Endothelial cell of umbilical vein (primary cell): Measurements from ENCODE around the gene FXYD3. TPM values are rescaled to one million over a fixed set of nuclear protein-coding genes. Genes with fewer than 3 reads are reported as not detected.

Experiments used
- BruUV-seq: library from RNA; stranded (reverse); fragments of 400-500 nt; replicated peaks from 2 replicates; lab custom pipeline; 2021; lab: Mats Ljungman, UMichigan
- CTCF ChIA-PET: fragments of 300-600, 350-600 bp; sonication (Branson Sonifier 250); formaldehyde crosslinking; loops from one replicate; lab custom pipeline; 2021; ENCODE audit warnings: antibody characterized with exemption, inconsistent platforms; lab: Charles Lee
- POLR2A ChIA-PET: fragments of 300-600, 350-600 bp; sonication (Branson Sonifier 250); formaldehyde crosslinking; loops from one replicate; lab custom pipeline; 2021; ENCODE audit warnings: antibody characterized with exemption, inconsistent platforms; lab: Charles Lee
- DNase-seq: peaks from one replicate; pipeline ENCODE4 v3.0.0-alpha.2; 2011; ENCODE audit warnings: low read depth, low spot score
- FAIRE-seq: peaks from 2 replicates; lab custom pipeline; 2011; peaks lifted over from hg19 to GRCh38; lab: Jason Lieb, UNC
- H2AFZ ChIP-seq: 2 replicates; pipeline ENCODE4 v1.6.0; 2012; ENCODE audit warnings: low read depth, low read length, control low read depth, inconsistent platforms
- H3K27ac ChIP-seq: 2 replicates; pipeline ENCODE4 v1.5.1; 2011; ENCODE audit warnings: low read depth, mild to moderate bottlenecking, control low read depth, low read length, moderate library complexity; ENCODE audit not compliant: insufficient read depth
- H3K27me3 ChIP-seq, 2 experiments: 2 replicates each; pipeline versions ENCODE4 v1.6.0 to v1.6.1; 2011; ENCODE audit warnings: low read length in 2 of 2, mixed read lengths in 1 of 2; ENCODE audit not compliant: control insufficient read depth in 2 of 2, insufficient read depth in 2 of 2
- H3K36me3 ChIP-seq, 2 experiments: 2 replicates in 1 of 2; 3 replicates in 1 of 2; pipeline ENCODE4 v1.5.1; 2011; ENCODE audit warnings: low read length in 2 of 2, mild to moderate bottlenecking in 1 of 2, moderate library complexity in 1 of 2; ENCODE audit not compliant: control insufficient read depth in 2 of 2, insufficient read depth in 2 of 2; ENCODE audit errors: extremely low read depth in 1 of 2
- H3K4me1 ChIP-seq: 3 replicates; pipeline ENCODE4 v1.5.1; 2011; ENCODE audit warnings: mild to moderate bottlenecking, low read length; ENCODE audit not compliant: control insufficient read depth, insufficient read depth; ENCODE audit errors: extremely low read depth
- H3K4me2 ChIP-seq: 2 replicates; pipeline ENCODE4 v1.6.1; 2011; ENCODE audit warnings: low read length, control low read depth, mixed read lengths; ENCODE audit not compliant: insufficient read depth
- H3K4me3 ChIP-seq, 3 experiments: fragments of 200-600 bp in 1 of 3; sonication (generic), shearing (Covaris generic) in 1 of 3; replicated peaks in 1 of 3; 2 replicates each; pipeline ENCODE4 v1.5.1; 2011 to 2016; ENCODE audit warnings: control low read depth in 3 of 3, low read length in 3 of 3, mild to moderate bottlenecking in 2 of 3, inconsistent platforms in 1 of 3, low read depth in 1 of 3, moderate library complexity in 1 of 3; ENCODE audit not compliant: insufficient read depth in 1 of 3
- H3K79me2 ChIP-seq: 2 replicates; pipeline ENCODE4 v1.6.0; 2012; ENCODE audit warnings: low read length, inconsistent platforms; ENCODE audit not compliant: control insufficient read depth, insufficient read depth
- H3K9ac ChIP-seq: replicated peaks from 2 replicates; pipeline ENCODE3; 2011; ENCODE audit warnings: low read length, control low read depth; ENCODE audit not compliant: insufficient read depth; ENCODE audit errors: extremely low read depth
- H3K9me1 ChIP-seq: replicated peaks from 3 replicates; pipeline ENCODE4 v1.6.0; 2011; ENCODE audit warnings: mild to moderate bottlenecking, low read length; ENCODE audit not compliant: control insufficient read depth, insufficient read depth; ENCODE audit errors: extremely low read depth
- H3K9me3 ChIP-seq: replicated peaks from 2 replicates; pipeline ENCODE4 v1.5.1; 2012; ENCODE audit warnings: low read length, inconsistent platforms; ENCODE audit not compliant: control insufficient read depth, insufficient read depth
- H4K20me1 ChIP-seq: replicated peaks from 2 replicates; pipeline ENCODE3; 2011; ENCODE audit warnings: mild to moderate bottlenecking, low read length; ENCODE audit not compliant: control insufficient read depth, insufficient read depth; ENCODE audit errors: extremely low read depth
- CTCF ChIP-seq, 2 donors: IDR thresholded peaks; 1 replicate in 1 of 2; 2 replicates in 1 of 2; pipeline ENCODE4 v1.5.1; 2011; ENCODE audit warnings: low read length in 2 of 2, mild to moderate bottlenecking in 2 of 2, moderate library complexity in 2 of 2, control low read depth in 1 of 2, inconsistent platforms in 1 of 2, low read depth in 1 of 2; ENCODE audit not compliant: insufficient read depth in 1 of 2; ENCODE audit errors: extremely low read depth in 1 of 2
- EZH2 ChIP-seq: IDR thresholded peaks from 2 replicates; pipeline ENCODE4 v1.6.1; 2012; ENCODE audit warnings: borderline replicate concordance, low read depth, mild to moderate bottlenecking, moderate library complexity, low read length, inconsistent platforms; ENCODE audit not compliant: severe bottlenecking
- FOS ChIP-seq: IDR thresholded peaks from 2 replicates; pipeline ENCODE4 v1.6.1; 2011; ENCODE audit warnings: mild to moderate bottlenecking, low read length, moderate library complexity, borderline replicate concordance; ENCODE audit not compliant: insufficient read depth
- GATA2 ChIP-seq: IDR thresholded peaks from 2 replicates; pipeline ENCODE4 v1.7.0; 2011; ENCODE audit warnings: low read depth, mild to moderate bottlenecking, moderate library complexity, mixed read lengths, low read length; ENCODE audit not compliant: insufficient read length, insufficient read depth
- JUN ChIP-seq: IDR thresholded peaks from 2 replicates; pipeline ENCODE4 v1.6.1; 2011; ENCODE audit warnings: borderline replicate concordance, low read depth; ENCODE audit not compliant: insufficient read length, insufficient read depth
- MAX ChIP-seq: IDR thresholded peaks from 2 replicates; pipeline ENCODE4 v1.6.1; 2011; ENCODE audit not compliant: insufficient read depth, insufficient read length
- MYC ChIP-seq: IDR thresholded peaks from one replicate; pipeline ENCODE4 v1.6.1; 2011; ENCODE audit warnings: mild to moderate bottlenecking, low read depth, low read length
- POLR2A ChIP-seq: IDR thresholded peaks from 2 replicates; pipeline ENCODE4 v1.6.1; 2012; ENCODE audit warnings: low read depth, mild to moderate bottlenecking, control low read depth, low read length
- POLR2AphosphoS5 ChIP-seq: IDR thresholded peaks from 2 replicates; pipeline ENCODE4 v1.6.1; 2012; ENCODE audit warnings: low read depth, mild to moderate bottlenecking, control low read depth, low read length, moderate library complexity; ENCODE audit not compliant: insufficient read depth
- dilution Hi-C: fragments of 300-500 bp; cut with MboI; formaldehyde crosslinking; loops from one replicate; pipeline ENCODE4 v1.15.0; 2019; ENCODE audit warnings: low sequenced_read_pairs; ENCODE audit not compliant: extremely low pct_ligation_motif_present
- intact Hi-C: fragments of 100-400 bp; cut with micrococcal nuclease; formaldehyde crosslinking; loops from one replicate; pipeline ENCODE4 v1.10.0; 2022
- polyA plus RNA-seq, 4 experiments: library from polyadenylated mRNA; depleted of rRNA in 3 of 4; stranded (reverse) in 3 of 4; unstranded in 1 of 4; fragments of >200 nt; gene quantifications; 2 replicates each; pipeline versions ENCODE4 v1.2.1 to v1.2.3, GENCODE V29; 2011 to 2012; ENCODE audit warnings: missing spikeins in 1 of 4
- total RNA-seq: library from RNA; stranded (reverse); gene quantifications from 2 replicates; pipeline ENCODE4 v1.2.3, GENCODE V29; 2021

The FXYD3 gene
- total and polyA plus RNA-seq, 2 donors (not counting 3 experiments of a cell fraction or from before 2014, with no cell fraction given): not detected

GRCh38 chr19:35166100-35167063, 50.8 kb downstream of the FXYD3 start:
- no peak for FAIRE-seq
- H3K27me3 ChIP-seq: no peaks in the 10 kb centered on the region
- TF ChIP-seq MAX (no peak), EZH2 (no peak), JUN (no peak), MYC (no peak), POLR2AphosphoS5 (no peak), GATA2 (no peak), FOS (no peak), POLR2A (no peak), CTCF (IDR thresholded peaks at IDR 0.05; ENCODE audit: extremely low read depth in 1 of 2, insufficient read depth in 1 of 2, low read depth in 1 of 2, low read length in 2 of 2) (no peak)
- H4K20me1 ChIP-seq: no peaks in the 10 kb centered on the region
- H3K27ac ChIP-seq: no peak overlapping the region
- no peak overlapping the region for H2AFZ ChIP-seq
- no peak for DNase-seq
- ChIA-PET POLR2A (interaction anchor here (0.5 kb wide), 1 partner anchor 122 kb away, joined by 3 read pairs; no protein-coding TSS in a partner anchor), CTCF (no interaction called here)
- intact Hi-C loops (no loop called here), dilution Hi-C loops (no loop called here)
- H3K9me3 ChIP-seq: peaks cover 5% of the 10 kb centered on the region
- no peak overlapping the region for H3K4me2 ChIP-seq
- BruUV-seq: no TSS peak
- no peaks in the 10 kb centered on the region for H3K4me1 ChIP-seq
- H3K4me3 ChIP-seq: no peak overlapping the region
- peaks cover 25 to 30% of the 10 kb centered on the region in 2 experiments for H3K36me3 ChIP-seq
- H3K79me2 ChIP-seq: peaks cover 6% of the 10 kb centered on the region
- no peaks in the 10 kb centered on the region for H3K9me1 ChIP-seq
- no peak overlapping the region for H3K9ac ChIP-seq
